NCI-H2107 treated with DMSO at 0.1 percent for 48 hours (cell line): ENCODE data around the gene DUS1L.

ENCODE experiments used
- DNase-seq: peaks from one replicate; lab custom pipeline; 2025; ENCODE audit not compliant: unreplicated experiment; lab: John Stamatoyannopoulos, UW

Gene DUS1L

DNA sequence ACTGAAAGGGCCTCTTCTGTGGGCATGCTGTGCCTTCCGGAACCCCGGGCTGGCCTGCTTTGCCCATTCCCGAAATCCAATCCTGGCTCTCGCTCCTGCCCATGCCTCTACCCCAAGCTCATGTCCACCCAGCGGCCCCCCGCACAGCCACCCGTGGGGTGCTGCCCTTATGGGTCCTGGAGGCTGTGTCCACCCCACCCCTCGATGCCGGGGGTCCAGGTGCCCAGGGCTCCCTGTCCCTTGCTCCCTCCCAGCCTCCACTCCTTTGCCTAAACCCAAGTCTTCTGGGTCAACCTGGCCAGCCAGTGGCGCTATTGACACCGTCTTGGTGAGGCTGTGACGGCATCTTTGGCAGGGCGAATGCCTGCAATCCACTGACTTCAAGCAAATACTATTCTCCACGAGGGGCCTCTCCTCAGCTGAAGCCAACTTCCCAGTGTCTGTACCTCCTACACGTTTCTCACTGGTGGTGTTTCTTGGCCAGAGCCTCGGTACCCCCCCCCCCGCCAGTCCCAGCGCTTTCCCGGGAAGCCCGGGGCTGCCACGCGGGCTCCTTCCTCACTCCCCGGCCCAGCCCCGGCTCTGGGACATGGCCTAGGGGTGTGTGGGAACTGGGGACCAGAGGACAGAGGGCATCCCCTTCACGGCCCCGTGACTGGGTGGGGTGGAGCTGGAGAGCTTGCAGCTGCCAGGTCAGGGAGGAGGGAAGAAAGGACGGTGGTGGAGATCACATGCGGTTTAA, 12.2 kb upstream of the DUS1L start:
- DNase-seq, result no peak

DNA sequence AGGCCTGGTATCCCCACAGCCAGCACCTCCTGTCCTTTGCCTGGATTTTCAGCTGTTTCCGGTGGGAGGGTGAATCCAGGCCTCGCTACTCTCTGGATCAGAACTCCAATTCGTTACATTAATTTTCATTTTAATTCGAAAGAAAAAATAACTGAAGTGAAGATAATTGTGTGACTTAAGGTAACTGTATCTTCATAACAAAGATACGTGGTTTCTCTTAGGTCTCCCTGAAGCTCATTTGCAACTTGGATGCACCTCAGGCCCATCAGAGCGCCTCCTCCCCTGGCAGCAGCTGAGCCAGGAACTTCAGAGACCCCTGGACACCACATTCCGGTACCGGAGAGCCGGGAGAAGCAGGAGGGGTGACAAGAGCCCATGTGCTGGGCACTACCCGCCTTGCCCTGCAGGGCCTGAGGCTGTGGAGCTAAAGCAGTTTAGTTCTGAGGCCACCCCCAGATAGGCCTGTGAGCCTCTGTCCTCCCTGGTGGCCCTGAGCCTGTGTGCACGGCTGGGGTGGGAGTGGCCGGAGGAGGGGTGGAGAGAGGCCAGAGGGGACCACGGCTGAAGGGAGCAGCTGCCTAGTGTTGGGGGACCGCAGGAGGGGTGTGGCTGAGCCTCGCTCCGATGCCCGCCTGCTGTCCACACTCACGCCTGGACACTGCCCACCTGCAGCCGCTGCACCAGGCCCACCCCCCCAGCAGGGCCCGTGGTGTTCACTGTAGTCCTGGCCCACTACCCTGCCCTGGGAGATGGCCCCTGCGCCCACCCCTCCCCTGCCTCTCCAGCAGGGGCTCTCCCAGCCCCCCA, 11.4 kb upstream of the DUS1L start:
- no peak for DNase-seq

DNA sequence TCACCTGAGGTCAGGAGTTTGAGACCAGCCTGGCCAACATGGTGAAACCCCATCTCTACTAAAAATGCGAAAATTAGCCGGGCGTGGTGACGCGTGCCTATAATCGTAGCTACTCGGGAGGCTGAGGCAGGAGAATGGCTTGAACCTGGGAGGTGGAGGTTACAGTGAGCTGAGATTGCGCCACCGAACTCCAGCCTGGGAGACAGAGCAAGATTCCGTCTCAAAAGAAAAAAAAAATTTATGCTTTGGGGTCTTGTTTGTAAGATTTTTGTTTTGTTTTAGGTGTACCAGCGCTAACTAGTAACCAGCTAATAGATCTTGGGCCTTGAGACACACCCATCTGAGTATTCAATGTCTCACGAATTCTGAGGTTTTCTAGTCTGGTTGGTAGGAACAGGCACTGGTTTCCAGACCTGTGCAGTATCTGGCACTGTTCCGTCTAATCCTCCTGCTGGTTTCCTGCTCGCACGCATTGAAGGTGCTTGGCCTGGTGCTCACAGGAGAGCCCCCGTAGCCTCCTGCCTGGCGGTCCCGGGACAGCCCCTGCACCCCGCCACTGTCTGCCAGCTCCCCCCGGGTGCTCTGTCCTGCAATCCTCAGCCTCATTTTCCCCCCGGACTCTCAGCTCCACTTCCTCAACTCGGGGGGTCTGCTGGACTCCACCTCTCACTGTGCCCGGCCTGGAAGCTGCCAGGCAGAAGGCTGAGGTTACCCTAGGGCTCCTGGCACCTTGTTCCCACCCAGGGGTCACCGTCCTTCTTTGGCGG, 10.6 kb upstream of the DUS1L start:
- no peak for DNase-seq

DNA sequence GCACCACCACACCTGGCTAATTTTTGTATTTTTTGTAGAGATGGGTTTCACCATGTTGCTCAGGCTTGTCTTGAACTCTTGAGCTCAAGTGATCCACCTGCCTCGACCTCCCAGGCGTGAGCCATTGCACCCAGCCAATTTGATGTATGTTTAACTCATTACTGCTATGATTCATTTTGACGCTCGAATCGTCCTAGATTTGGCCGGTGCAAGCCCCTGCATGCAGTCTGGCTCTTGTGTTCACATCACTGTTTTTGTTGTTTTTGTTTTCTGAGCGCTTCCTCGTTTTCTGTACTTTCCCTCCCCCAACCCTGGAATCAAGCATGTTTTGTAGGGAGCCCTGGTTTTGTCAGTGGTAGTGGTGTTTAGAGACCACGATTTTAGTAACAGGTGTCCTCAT, 7.8 kb upstream of the DUS1L start:
- no peak for DNase-seq

DNA sequence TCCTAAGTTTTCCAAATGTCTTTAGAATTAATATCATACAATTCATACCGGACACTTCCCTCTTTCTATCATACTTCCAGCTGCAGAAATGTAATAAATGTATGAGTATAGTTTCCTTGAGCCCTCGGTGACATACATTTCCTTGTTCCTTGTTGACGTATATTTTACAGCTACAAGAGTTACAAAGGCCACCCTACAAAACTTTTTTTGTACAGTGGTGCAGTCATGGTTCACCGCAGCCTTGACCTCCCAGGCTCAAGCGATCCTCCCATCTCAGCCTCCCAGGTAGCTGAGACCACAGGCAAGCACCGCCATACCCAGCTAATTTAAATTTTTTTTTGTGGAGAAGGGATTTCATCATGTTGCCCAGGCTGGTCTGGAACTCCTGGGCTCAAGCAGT, 7.2 kb upstream of the DUS1L start:
- DNase-seq, result no peak

DNA sequence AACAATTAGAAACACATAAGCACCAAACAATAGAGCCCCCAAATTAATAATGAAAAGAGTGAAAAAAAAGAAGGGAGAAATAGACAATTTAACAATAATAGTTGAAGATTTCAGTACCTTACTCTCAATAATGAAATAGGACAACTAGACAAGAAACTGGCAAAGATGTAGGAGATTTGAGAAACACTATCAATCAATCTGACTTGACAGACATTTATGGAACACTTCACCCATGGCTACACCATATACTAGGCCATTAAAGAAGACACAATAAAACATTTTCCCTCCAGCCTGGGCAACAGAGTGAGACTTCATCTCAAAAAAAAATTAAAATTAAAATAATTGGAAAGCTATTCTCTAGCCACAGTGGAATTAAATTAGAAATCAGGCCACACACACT, 5.0 kb upstream of the DUS1L start:
- DNase-seq, result no peak

DNA sequence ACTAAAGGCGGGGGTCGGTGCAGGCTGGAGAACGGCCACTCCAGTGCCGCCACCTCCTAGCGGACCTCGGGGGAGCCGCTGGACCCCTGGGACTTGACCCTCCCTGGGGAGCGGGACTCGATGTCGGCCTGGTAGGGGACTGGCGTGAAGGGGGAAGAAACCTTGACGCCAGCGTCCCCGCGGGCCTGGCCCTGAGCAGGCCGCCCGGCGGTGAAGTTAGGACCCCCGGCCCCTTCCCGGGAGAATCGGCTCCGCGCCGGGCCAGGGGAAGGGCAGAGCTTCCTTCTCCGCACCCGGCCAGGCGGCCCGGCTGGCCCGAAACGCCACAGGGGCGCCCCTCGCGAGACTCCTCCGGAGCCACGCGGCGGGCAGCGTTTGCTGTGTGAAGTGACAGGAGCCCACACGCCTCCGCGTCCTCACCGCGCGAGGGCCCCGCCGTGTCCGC, 389 bp downstream of the DUS1L start:
- no peak for DNase-seq

DNA sequence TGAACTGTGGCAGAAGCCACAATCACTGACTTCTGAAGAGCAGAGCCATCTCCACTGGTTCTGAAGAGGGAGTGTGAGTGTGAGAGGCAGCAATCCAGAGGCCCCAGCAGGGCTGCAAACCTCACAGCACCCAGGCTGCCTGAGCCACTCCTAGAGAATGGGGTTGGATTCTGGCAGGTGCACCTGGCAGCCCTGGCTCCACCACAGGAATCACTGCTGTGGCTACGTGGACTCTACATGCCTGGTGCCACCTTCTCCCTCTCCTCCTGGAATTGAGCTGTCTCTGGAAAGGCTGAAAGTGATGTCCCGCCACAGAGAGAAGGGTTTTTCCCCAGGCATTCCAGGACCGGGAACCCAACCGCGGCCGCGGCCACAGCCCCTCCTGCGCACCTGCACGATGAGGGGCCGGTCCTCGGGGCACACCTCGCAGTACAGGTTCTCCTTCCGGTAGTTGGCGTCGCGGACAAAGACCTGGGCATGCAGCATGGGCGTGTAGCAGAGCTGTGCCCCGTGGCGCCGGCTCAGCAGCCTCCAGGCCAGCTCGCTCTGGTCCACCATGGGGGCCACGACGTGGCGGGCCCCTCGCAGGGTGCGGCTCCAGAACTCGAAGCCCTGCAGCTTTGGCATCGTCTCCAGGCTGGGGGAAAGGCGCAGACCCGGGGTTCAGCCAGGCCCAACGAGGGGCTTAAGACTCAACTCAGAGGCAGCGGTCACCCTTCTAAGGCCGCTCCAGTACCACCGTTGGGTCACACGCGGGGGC, 991 bp downstream of the DUS1L start:
- DNase-seq, result peak; percentile 6

DNA sequence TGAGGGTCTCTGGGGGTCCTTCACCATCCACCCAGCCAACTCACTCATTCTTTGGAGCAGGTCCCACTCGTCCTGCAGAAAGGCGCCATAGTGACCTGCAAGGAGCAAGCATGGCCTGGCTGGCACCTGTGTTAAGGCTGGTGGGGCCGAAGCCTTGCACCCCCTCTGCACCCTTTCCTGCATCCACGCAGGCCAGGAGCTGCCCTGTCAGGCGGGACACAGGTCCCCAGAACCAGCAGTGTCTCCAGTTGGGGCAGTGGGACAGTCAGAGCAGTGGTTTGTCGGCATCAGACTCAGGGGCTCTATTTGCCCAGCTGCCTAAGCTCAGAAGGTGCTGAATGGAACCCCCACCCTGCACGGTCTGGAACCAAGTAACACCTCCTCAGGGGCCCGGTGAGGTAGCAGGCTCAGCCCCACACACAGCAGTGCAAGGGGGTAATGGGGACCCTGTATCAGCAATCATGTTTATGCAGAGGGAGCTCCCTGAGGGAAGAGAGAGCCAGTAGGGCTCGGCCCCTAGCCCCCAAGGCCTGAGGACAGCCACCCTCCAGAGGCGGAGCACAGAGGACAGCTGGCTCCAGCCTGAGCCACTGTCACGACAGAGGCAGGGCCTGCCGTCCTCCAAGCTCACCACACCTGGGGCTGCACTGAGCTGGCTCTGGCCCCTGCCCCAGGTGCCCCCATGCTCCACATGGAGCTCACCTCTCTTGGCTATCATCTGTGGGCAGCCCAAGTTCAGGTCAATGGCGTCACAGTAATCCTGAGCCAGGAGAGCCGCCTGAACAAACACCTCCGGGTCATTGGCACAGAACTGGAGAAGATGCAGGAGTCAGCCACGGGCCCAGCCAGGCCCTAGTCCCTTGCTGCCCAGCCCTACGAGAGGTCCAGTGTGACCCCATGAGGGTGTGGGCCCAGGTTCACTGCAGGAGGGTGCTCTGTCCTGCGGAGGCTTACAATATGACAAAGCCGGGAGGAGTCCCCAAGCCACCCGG, 1.9 kb downstream of the DUS1L start:
- DNase-seq, result no peak

DNA sequence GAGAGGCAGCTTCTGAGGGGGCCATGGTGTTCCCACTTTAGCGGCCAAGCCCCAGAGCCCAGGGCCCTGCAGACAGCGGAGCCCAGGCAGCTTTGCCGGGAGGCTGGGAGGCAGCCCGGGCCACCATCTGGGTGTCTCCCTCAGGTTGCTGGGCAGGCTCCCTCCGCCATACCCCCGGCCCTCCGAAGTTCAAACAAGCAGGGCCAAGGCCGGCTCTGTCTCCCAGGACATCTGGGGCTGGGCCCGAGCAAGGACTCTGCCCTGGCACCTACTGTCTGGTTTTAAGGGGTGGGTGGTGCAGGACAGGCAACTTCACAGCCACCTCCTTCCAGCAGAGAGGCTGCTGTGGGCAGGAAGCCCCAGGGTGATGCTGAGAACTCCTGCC, 2.6 kb downstream of the DUS1L start:
- DNase-seq, result no peak

DNA sequence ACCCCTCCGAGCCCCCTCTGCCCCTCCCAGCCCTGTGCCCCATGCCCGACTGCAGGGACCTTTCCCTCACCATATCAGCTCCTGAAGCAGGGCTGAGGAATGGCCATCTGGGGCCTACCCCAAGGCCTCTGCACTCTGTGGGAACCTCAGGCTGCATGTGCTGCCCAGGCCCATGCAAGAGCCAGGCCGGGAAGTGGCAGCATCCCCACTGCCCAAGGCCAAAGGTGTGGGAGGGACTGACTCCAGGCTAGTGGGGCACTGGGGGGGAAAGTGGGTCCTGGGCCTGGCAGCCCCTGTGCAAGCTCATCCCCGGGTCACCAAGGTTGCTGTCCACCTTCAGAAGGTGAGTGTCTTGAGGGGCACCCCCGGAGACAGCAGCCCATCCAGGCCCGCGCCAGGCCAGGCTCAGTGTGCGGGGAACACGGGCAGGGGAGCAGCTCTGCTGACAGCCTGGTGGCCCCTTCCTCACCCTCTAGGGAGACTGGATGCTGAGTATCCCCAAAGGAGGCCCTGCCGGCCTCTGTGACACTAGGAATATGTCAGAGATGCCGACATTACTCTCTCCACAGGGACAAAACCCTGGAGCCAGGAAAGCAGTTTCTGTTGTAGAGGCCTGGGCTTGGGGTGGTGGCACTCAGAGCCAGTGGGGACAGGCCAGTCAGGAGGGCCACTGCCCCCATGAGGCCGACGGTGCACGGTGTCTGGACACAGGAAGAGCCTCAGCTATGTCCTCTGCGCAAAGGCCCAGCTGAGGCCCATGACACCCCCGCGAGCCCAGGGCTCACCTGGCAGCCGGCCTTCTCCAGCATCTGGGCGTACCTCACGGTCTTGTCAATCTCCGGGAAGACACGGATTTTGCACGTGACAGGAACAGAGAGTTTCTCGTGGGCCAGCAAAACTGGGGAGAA, 3.3 kb downstream of the DUS1L start:
- no peak for DNase-seq

DNA sequence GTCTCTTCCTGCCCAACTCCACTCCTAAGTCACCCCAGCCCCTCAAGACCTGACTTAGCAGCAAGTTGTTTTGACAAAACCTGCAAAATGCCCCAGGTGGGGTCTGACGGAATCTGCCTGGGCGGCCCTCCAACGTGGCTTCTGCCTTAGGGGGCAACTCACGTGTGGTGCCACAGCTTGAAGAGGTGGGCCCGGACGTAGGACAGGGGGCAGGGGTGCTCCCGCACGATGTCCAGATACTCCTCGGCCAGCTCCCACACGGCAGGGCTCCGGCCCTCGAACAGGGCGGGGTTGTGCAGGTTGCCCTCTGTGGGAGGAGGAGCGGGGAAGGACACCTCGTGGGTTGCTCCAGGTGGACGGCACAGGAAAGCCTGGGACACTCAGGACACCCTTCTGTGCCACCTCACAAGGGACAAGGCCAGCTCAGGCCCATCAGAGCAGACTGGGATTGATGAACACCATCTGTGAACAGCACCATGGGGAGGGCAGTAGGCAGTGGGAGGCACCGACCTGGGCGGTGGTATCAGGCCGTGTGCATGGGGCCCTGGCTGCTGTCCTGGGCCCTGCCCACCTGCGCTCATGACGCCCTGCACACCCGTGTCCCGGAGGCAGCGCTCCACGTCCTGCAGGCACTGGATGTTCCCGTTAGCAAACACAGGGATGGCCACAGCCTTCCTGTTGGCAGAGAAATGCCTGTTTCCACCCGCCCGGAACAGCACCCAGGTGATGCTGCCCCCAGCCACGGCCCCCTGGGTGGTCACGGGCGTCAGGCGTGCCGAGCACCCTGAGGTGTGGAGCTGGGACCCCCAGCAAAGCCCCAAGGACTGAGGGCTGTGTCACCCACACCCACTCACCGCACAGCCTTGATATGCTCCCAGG, 4.3 kb downstream of the DUS1L start:
- DNase-seq, result no peak

DNA sequence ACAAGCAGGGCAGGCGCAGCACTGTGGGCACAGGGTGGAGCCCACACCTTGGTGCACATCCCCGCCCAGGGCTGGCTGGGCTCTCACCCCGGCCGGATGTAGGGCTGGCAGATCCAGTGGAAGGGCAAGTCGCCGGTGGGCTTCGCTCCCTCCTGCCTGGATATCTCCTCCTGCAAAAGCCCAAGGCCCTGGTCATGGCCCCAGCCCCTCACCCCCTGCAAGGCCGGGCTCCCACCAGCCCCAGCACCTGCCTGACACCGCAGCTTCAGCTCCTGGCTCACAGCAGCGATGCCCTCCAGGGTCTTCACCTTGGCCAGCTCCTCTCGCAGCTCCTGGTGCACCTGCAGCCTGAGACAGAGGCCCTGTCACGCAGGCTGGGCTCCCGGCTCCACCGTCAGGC, 5.0 kb downstream of the DUS1L start:
- no peak for DNase-seq

DNA sequence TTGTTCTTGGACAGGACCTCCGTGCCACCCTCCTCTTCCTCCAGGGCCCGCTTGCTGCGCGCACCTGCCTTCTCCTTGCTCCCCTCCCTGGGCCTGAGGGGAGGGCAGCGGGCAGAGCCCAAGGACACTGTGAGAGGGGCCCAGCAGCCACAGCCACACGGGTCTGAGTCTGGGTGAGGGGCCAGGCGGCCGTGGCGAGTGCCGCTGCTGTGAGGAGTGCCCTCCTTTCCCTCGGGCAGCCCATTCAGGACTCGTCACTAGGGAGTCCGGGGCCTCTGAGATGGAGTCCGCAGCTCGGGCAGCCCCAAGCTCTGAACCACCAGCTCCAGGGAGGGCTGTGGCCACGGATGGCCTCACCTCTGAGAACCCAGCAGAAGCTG, 5.6 kb downstream of the DUS1L start:
- no peak for DNase-seq

DNA sequence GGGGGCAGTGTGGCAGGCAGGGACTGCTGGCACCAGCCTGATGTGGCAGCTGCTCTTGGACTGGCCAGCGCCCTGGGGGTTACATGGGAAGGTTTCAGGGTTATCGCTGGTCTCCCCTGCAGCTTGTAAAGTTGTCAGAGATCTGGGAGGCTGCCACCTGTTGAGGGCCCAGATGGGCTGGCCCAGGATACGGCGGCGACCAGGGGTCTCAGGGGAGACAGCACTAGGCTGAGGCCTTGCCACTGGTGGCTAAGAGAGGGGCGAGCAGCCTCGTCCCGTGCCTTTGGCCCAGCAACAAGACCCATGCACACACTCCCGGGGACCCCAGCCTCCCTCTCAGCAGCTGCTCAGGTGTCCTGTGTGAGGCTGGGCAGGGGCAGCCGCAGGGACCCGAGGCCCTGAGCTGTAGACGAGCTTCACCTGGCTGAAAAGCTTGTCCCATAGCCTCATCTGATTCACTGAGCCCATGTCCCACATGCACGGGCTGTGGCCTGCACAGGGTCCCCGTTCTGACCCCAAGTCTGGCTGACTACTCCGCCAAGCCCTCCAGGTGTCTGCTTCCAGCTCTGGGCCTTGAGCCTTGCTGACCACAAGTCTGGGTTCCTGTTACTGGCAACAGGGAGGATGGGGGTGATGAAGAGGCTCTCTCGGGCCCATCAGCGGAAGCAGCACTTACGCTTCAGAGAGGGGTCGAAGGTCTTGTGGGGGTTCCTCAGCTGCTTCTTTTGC, 6.2 kb downstream of the DUS1L start:
- DNase-seq, result no peak

DNA sequence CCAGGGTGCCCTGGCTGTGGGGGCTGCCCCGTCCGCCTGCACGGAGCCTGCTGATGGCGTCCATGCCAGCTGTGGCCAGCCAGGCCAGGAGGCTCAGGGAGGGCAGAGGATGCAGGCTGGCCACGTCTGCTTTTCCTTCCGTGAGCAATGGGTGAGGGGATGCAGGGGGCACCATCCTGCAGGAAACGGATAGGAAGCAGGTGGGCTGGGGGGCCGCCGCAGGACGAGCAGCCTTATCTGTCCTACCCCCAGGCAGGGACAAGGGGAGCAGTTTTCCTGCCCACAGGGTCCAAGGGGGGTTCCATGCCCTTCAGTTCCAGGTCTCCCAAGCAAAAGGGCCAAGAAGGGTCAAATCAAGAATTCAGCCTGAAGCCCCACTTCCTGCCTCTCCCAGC, 6.8 kb downstream of the DUS1L start:
- DNase-seq, result no peak

DNA sequence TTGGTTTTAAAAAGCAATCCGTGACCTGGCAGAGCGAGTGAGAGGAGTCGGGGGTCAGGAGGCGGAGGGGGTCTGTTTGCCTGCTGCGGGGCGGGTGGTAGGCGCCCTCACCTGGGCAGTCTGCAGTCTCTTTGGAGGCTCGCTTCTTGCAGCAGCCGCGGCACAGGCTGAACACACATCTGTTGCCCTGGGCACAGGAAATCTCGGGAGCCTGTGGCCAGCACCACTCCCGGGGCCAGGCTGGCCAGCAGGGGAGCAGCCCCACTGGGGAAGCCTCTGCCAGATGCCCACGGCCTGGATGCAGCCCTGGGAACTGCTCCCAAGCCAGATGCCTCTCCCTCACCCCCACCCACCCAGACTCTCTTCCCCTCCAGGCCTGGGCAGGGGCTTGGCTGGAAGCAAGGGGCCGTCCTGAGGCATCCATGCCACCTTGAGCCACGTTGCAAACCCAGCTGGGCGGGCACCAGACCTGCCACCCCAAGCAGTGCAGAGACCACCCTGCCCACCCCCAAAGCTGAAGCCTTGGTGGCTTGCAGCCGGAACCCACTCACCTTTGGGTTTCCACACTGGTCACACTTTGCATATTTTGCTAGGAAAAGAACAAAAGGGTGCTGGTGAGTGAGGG, 7.3 kb downstream of the DUS1L start:
- DNase-seq, result no peak
